ENCODE results near the gene DNAJC10. TPM values are rescaled to one million over a fixed set of nuclear protein-coding genes. Genes with fewer than 3 reads are reported as not detected.

The DNAJC10 gene
- polyA plus RNA-seq, 3 donors: 25.2 to 102 (median 79.4) TPM

DNA sequence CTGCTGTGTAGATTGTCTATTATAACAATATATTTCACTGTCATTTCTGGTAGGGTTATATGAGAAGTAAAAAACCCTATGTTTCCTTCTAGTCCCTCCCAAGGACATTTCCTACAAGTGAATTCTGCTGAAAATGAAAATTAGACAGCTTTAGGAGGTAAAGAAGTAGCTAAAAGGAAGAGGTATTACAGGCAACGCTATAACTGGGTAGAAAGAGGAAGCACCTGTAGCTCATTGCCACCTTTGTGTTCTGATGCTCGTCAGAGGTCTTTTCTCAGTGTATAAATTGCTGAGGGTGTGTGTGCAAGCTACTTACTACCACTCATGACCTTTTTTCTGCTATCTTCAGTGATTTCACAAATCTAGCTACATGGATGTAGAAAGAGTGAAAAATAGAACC, 1.4 kb downstream of the DNAJC10 start:
- Histone ChIP-seq H4K20me1 (ENCODE audit: insufficient read depth, low read length) (no peaks in the 10 kb centered on the region), H3K27me3 (ENCODE audit: control insufficient read depth in 2 of 2, insufficient read depth in 2 of 2, low read length in 2 of 2) (no peaks in the 10 kb centered on the region), H3K4me1 (ENCODE audit: control insufficient read depth in 1 of 2, insufficient read depth in 2 of 2, low read length in 2 of 2) (peaks cover 46 to 53% of the 10 kb centered on the region in 2 donors), H2AFZ (ENCODE audit: insufficient read depth, low read depth, low read length, poor library complexity, severe bottlenecking) (no peak overlapping the region), H3K9ac (ENCODE audit: insufficient read depth, low read length, poor library complexity, severe bottlenecking) (no peak overlapping the region), H3K36me3 (replicated peaks in 1 of 2; ENCODE audit: control insufficient read depth in 1 of 2, insufficient read depth in 2 of 2, low read length in 2 of 2) (peaks cover 21 to 26% of the 10 kb centered on the region in 2 donors), H3K79me2 (ENCODE audit: insufficient read depth, low read length) (peaks cover 21% of the 10 kb centered on the region), H3K27ac (ENCODE audit: low read depth in 1 of 2, low read length in 2 of 2) (peak overlapping the region in 1 of 2 donors; percentile 24), H3K9me3 (replicated peaks in 1 of 2; ENCODE audit: control insufficient read depth in 1 of 2, insufficient read depth in 1 of 2, low read length in 2 of 2) (no peaks in the 10 kb centered on the region), H3K4me3 (replicated peaks in 1 of 3; ENCODE audit: low read depth in 2 of 3, low read length in 3 of 3) (peak overlapping the region in 1 of 3 experiments; percentile 96), H3K4me2 (replicated peaks; ENCODE audit: extremely low read depth, low read length, poor library complexity, severe bottlenecking) (peak overlapping the region; percentile 98)
- H3K4me3 Mint-ChIP-seq: no peak overlapping the region
- H3K4me1 Mint-ChIP-seq: peaks cover 3% of the 10 kb centered on the region
- intact Hi-C loops (cut with micrococcal nuclease): loop anchor here in 1 of 2 donors (10.0 kb wide), 1 partner anchor 823 kb away; the partner anchor contains the start of gene ITPRID2
- TF ChIP-seq, protein P1, sequence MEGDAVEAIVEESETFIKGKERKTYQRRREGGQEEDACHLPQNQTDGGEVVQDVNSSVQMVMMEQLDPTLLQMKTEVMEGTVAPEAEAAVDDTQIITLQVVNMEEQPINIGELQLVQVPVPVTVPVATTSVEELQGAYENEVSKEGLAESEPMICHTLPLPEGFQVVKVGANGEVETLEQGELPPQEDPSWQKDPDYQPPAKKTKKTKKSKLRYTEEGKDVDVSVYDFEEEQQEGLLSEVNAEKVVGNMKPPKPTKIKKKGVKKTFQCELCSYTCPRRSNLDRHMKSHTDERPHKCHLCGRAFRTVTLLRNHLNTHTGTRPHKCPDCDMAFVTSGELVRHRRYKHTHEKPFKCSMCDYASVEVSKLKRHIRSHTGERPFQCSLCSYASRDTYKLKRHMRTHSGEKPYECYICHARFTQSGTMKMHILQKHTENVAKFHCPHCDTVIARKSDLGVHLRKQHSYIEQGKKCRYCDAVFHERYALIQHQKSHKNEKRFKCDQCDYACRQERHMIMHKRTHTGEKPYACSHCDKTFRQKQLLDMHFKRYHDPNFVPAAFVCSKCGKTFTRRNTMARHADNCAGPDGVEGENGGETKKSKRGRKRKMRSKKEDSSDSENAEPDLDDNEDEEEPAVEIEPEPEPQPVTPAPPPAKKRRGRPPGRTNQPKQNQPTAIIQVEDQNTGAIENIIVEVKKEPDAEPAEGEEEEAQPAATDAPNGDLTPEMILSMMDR (IDR thresholded peaks at IDR 0.05): no peak
- H3K27ac Mint-ChIP-seq: no peak overlapping the region
- H3K27me3 Mint-ChIP-seq (ENCODE audit: low read depth in 3 of 3): peaks cover 0 to 2% (median 0%) of the 10 kb centered on the region in 3 donors
- H3K36me3 Mint-ChIP-seq: peaks cover 6 to 8% of the 10 kb centered on the region in 2 donors
- WGBS (ENCODE audit: insufficient coverage): 0% methylated on average over 1 of the region's 2 CpGs
- no peaks in the 10 kb centered on the region for H3K9me3 Mint-ChIP-seq
- DNase-seq: peak in 2 of 3 donors; percentile 15 to 23

DNA sequence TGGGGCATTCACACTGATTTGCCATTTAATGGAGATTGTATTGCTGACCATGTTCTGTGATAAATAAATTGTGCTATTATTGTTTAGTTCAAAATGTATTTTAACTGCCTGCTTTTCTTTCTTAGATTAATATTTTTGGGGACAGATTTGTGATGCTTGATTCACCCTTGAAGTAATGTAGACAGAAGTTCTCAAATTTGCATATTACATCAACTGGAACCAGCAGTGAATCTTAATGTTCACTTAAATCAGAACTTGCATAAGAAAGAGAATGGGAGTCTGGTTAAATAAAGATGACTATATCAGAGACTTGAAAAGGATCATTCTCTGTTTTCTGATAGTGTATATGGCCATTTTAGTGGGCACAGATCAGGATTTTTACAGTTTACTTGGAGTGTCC, 1.8 kb downstream of the DNAJC10 start:
- intact Hi-C loops (cut with micrococcal nuclease): loop anchor here in 1 of 2 donors (10.0 kb wide), 1 partner anchor 823 kb away; the partner anchor contains the start of gene ITPRID2

More for the DNA sequence above, 1.8 kb downstream of the DNAJC10 start:
- no peak overlapping the region for H2AFZ ChIP-seq (ENCODE audit: insufficient read depth, low read depth, low read length, poor library complexity, severe bottlenecking)
- Mint-ChIP-seq H3K4me3 (no peak overlapping the region), H3K9me3 (no peaks in the 10 kb centered on the region), H3K36me3 (peaks cover 8 to 10% of the 10 kb centered on the region in 2 donors), H3K4me1 (peaks cover 3% of the 10 kb centered on the region), H3K27ac (peak overlapping the region in 1 of 7 donors; percentile 35), H3K27me3 (ENCODE audit: low read depth in 3 of 3) (no peaks in the 10 kb centered on the region)
- no peaks in the 10 kb centered on the region for H4K20me1 ChIP-seq (ENCODE audit: insufficient read depth, low read length)
- peaks cover 25 to 30% of the 10 kb centered on the region in 2 donors for H3K36me3 ChIP-seq (replicated peaks in 1 of 2; ENCODE audit: control insufficient read depth in 1 of 2, insufficient read depth in 2 of 2, low read length in 2 of 2)
- H3K79me2 ChIP-seq (ENCODE audit: insufficient read depth, low read length): peaks cover 21% of the 10 kb centered on the region
- peak overlapping the region; percentile 98 for H3K4me2 ChIP-seq (replicated peaks; ENCODE audit: extremely low read depth, low read length, poor library complexity, severe bottlenecking)
- H3K9ac ChIP-seq (ENCODE audit: insufficient read depth, low read length, poor library complexity, severe bottlenecking): no peak overlapping the region
- peaks cover 42 to 49% of the 10 kb centered on the region in 2 donors for H3K4me1 ChIP-seq (ENCODE audit: control insufficient read depth in 1 of 2, insufficient read depth in 2 of 2, low read length in 2 of 2)
- H3K9me3 ChIP-seq (replicated peaks in 1 of 2; ENCODE audit: control insufficient read depth in 1 of 2, insufficient read depth in 1 of 2, low read length in 2 of 2): no peaks in the 10 kb centered on the region
- TF ChIP-seq, protein P1 (IDR thresholded peaks at IDR 0.05): no peak
- no peak for DNase-seq
- peak overlapping the region in 1 of 2 donors; percentile 24 for H3K27ac ChIP-seq (ENCODE audit: low read depth in 1 of 2, low read length in 2 of 2)
- H3K27me3 ChIP-seq (ENCODE audit: control insufficient read depth in 2 of 2, insufficient read depth in 2 of 2, low read length in 2 of 2): no peaks in the 10 kb centered on the region
- H3K4me3 ChIP-seq (replicated peaks in 1 of 3; ENCODE audit: low read depth in 2 of 3, low read length in 3 of 3): no peak overlapping the region

Data from CD14-positive monocyte (primary cell).